CD4-positive, alpha-beta T cell (primary cell): ENCODE data around the gene FRMD3. TPM values are rescaled to one million over a fixed set of nuclear protein-coding genes. Genes with fewer than 3 reads are reported as not detected.

ENCODE experiments used
- ATAC-seq: fragments of 200-7000 bp; cut with Tn5 transposase; one replicate; pipeline ENCODE4 v1.10.0; 2022; ENCODE audit warnings: mild to moderate bottlenecking; ENCODE audit not compliant: poor library complexity
- CTCF ChIA-PET: fragments of 350-600 bp; sonication (Branson Sonifier 250); formaldehyde crosslinking; loops from one replicate; lab custom pipeline; 2021; ENCODE audit warnings: antibody characterized with exemption, inconsistent platforms; lab: Charles Lee
- POLR2A ChIA-PET: fragments of 350-600 bp; sonication (Branson Sonifier 250); formaldehyde crosslinking; loops from one replicate; lab custom pipeline; 2021; ENCODE audit warnings: antibody characterized with exemption, inconsistent platforms; lab: Charles Lee
- DNase-seq, 14 experiments: peaks; one replicate each; pipeline ENCODE4 v3.0.0-alpha.2; 2013 to 2020; ENCODE audit warnings: mixed read lengths in 2 of 14
- H3K27ac ChIP-seq, 2 donors: one replicate each; pipeline versions ENCODE4 v1.5.1 to v1.7.0; 2013; ENCODE audit warnings: low read length in 2 of 2, low read depth in 1 of 2, mild to moderate bottlenecking in 1 of 2
- H3K27me3 ChIP-seq, 2 experiments: 1 replicate in 1 of 2; 2 replicates in 1 of 2; pipeline versions ENCODE4 v1.6.1 to v1.7.0; 2013; ENCODE audit warnings: low read length in 2 of 2, control low read depth in 1 of 2, mild to moderate bottlenecking in 1 of 2, moderate library complexity in 1 of 2; ENCODE audit not compliant: insufficient read depth in 2 of 2, control insufficient read depth in 1 of 2
- H3K36me3 ChIP-seq: one replicate; pipeline ENCODE4 v1.6.1; 2013; ENCODE audit warnings: low read length, control low read depth; ENCODE audit not compliant: insufficient read depth
- H3K4me1 ChIP-seq: one replicate; pipeline ENCODE4 v1.6.1; 2013; ENCODE audit warnings: low read length, control low read depth; ENCODE audit not compliant: insufficient read depth
- H3K4me3 ChIP-seq: one replicate; pipeline ENCODE4 v1.5.1; 2013; ENCODE audit warnings: mild to moderate bottlenecking, low read length, moderate library complexity
- H3K9me3 ChIP-seq, 2 experiments: 1 replicate in 1 of 2; 2 replicates in 1 of 2; pipeline versions ENCODE4 v1.6.1 to v1.7.0; 2013; ENCODE audit warnings: low read length in 2 of 2, mild to moderate bottlenecking in 2 of 2, control low read depth in 1 of 2, moderate library complexity in 1 of 2; ENCODE audit not compliant: control insufficient read depth in 1 of 2, insufficient read depth in 1 of 2
- H3K27ac Mint-ChIP-seq: one replicate; pipeline ENCODE4 v1.8.0; 2020; ENCODE audit warnings: mixed read lengths
- H3K27me3 Mint-ChIP-seq: one replicate; pipeline ENCODE4 v1.8.0; 2021; ENCODE audit warnings: mixed read lengths
- H3K36me3 Mint-ChIP-seq: one replicate; pipeline ENCODE4 v1.8.0; 2021; ENCODE audit warnings: low read depth, mixed read lengths
- H3K4me1 Mint-ChIP-seq: one replicate; pipeline ENCODE4 v1.8.0; 2021; ENCODE audit warnings: low read depth, mixed read lengths
- H3K4me3 Mint-ChIP-seq: one replicate; pipeline ENCODE4 v1.8.0; 2020; ENCODE audit warnings: mild to moderate bottlenecking, mixed read lengths
- H3K9me3 Mint-ChIP-seq: one replicate; pipeline ENCODE4 v1.8.0; 2020; ENCODE audit warnings: mixed read lengths
- intact Hi-C, 2 experiments: fragments of 100-400 bp; cut with DNase I in 1 of 2; cut with micrococcal nuclease in 1 of 2; formaldehyde crosslinking; loops; one replicate each; pipeline versions ENCODE4 v1.15.1 to v1.9.0; 2023 to 2025; cut with DNase I, micrococcal nuclease
- total RNA-seq, 174 experiments: library from RNA in 2 of 174; stranded (reverse) in 2 of 174; gene quantifications; one replicate each; pipeline ENCODE4 v1.2.3 and lab custom pipeline; 2021 to 2026
- TF ChIP-seq, protein P1 (sequence below): fragments of 200-600 bp; IDR thresholded peaks from one replicate; pipeline ENCODE4 v1.8.0; 2022; ENCODE audit warnings: antibody characterized with exemption, mild to moderate bottlenecking

Gene FRMD3
- total RNA-seq, 2 experiments from 2014 or later: 0.53 to 1.0 TPM

DNA sequence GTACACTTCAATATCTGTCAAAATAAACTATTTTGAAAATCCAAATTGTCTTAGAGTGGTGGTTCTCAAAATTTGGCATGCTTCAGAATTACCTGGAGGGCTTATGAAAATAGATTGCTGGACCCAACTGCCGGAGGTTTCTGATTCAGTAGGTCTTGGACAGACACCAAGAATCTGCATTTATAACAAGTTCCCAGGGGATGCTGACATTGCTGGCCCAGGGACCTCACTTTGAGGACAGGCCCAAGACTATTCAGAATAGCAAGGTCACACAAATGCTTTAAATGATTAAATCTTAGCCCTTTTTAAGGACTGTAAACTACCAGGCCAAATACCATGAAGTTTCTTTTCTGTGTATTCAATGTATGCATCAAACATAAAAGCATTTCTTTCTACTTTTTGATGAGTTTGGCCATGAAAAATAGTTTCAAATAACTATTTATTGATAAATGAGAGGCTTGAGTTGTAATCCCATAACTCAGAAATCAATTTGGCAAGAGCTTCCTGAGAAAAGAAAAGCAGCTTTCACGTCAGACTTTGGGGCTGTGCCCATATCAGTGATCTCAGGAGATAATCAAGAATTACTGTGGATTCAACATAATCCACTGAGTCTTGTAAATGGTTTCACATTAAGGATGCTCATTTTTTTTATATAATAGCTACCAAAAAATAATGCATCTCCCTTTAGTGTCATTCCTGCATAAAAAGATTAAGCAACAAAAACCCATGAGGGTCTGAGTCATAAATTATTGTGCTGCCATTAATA is 191.4 kb downstream of the FRMD3 start:
- H3K36me3 Mint-ChIP-seq: no peaks in the 10 kb centered on the region
- Histone ChIP-seq H3K9me3 (no peaks in the 10 kb centered on the region), H3K4me1 (no peaks in the 10 kb centered on the region), H3K27ac (no peak overlapping the region), H3K4me3 (no peak overlapping the region), H3K27me3 (no peaks in the 10 kb centered on the region), H3K36me3 (no peaks in the 10 kb centered on the region)
- CTCF ChIA-PET: no interaction called here
- H3K4me3 Mint-ChIP-seq: no peak overlapping the region
- H3K4me1 Mint-ChIP-seq: no peaks in the 10 kb centered on the region
- no peak overlapping the region for H3K27ac Mint-ChIP-seq
- no peak for ATAC-seq
- intact Hi-C loops: no loop called here
- H3K9me3 Mint-ChIP-seq: no peaks in the 10 kb centered on the region
- POLR2A ChIA-PET: no interaction called here
- no peak for DNase-seq
- no peaks in the 10 kb centered on the region for H3K27me3 Mint-ChIP-seq
- TF ChIP-seq, protein P1, sequence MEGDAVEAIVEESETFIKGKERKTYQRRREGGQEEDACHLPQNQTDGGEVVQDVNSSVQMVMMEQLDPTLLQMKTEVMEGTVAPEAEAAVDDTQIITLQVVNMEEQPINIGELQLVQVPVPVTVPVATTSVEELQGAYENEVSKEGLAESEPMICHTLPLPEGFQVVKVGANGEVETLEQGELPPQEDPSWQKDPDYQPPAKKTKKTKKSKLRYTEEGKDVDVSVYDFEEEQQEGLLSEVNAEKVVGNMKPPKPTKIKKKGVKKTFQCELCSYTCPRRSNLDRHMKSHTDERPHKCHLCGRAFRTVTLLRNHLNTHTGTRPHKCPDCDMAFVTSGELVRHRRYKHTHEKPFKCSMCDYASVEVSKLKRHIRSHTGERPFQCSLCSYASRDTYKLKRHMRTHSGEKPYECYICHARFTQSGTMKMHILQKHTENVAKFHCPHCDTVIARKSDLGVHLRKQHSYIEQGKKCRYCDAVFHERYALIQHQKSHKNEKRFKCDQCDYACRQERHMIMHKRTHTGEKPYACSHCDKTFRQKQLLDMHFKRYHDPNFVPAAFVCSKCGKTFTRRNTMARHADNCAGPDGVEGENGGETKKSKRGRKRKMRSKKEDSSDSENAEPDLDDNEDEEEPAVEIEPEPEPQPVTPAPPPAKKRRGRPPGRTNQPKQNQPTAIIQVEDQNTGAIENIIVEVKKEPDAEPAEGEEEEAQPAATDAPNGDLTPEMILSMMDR: no peak

DNA sequence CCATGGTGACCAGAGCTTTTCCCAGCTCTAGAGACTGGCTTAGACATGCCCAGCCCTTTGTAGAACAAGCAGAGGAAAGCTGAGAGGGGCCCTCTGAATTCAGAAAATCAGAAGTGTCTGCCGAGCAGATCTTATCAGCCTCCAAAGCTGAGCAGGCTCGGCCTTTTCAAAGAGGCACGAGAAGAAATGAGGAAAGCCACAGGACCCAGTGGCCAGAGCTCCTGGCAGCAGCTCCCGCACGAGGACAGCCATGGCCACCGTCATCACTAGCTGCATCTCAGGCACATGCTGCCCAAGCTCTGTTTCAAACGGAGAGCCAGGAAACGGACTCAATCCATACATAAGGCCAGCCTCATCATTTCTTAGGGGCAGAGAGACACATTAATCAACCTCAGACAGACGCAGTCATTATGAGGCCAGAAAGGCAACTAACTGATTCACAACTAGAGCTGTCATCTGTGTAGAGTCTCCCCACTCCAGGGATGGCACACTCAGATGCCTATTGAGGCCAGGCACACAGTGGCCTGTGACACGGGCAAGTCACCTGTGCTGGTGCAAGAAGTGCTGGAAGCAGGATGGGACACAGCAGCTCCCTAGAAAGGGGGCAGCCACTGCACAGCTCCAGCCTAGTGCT is 194.7 kb downstream of the FRMD3 start:
- Mint-ChIP-seq H3K27ac (no peak overlapping the region), H3K27me3 (no peaks in the 10 kb centered on the region), H3K4me3 (no peak overlapping the region), H3K4me1 (no peaks in the 10 kb centered on the region), H3K9me3 (no peaks in the 10 kb centered on the region), H3K36me3 (no peaks in the 10 kb centered on the region)
- TF ChIP-seq, protein P1: no peak
- no peak overlapping the region for H3K27ac ChIP-seq
- H3K4me1 ChIP-seq: no peaks in the 10 kb centered on the region
- H3K4me3 ChIP-seq: no peak overlapping the region
- no peak for ATAC-seq
- ChIA-PET CTCF (interaction anchor here (1.3 kb wide), 1 partner anchor 9 kb away, joined by 6 read pairs; no protein-coding TSS in a partner anchor), POLR2A (no interaction called here)
- no peaks in the 10 kb centered on the region for H3K36me3 ChIP-seq
- H3K9me3 ChIP-seq: no peaks in the 10 kb centered on the region
- intact Hi-C loops: no loop called here
- no peaks in the 10 kb centered on the region for H3K27me3 ChIP-seq
- DNase-seq: no peak

DNA sequence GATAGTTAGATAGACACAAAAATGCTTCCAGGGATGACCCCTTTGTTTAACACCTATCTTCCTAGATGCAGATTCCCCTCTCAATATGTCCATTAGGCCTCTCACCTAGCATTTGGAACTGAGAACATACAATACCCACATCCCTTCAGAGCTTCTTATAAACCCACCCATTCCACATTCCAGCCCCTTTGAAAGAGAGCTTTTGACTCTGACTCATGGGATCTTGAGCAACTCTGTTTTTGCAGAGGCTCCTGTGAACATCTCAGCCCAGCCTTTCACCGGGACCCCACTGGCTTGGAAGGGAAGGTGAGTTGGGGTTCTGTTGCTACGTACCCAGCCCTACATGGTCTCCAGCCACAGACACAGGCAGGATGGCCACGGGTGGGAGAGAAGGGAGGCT is 195.5 kb downstream of the FRMD3 start:
- Histone ChIP-seq H3K4me1 (no peaks in the 10 kb centered on the region), H3K27ac (no peak overlapping the region), H3K9me3 (no peaks in the 10 kb centered on the region), H3K4me3 (no peak overlapping the region), H3K36me3 (no peaks in the 10 kb centered on the region), H3K27me3 (no peaks in the 10 kb centered on the region)
- H3K27me3 Mint-ChIP-seq: no peaks in the 10 kb centered on the region
- DNase-seq (no peak), ATAC-seq (no peak)
- no peaks in the 10 kb centered on the region for H3K9me3 Mint-ChIP-seq
- TF ChIP-seq, protein P1: no peak
- no peak overlapping the region for H3K4me3 Mint-ChIP-seq
- ChIA-PET POLR2A (no interaction called here), CTCF (interaction anchor here (1.3 kb wide), 1 partner anchor 8 kb away, joined by 6 read pairs; no protein-coding TSS in a partner anchor)
- H3K36me3 Mint-ChIP-seq: no peaks in the 10 kb centered on the region
- H3K4me1 Mint-ChIP-seq: no peaks in the 10 kb centered on the region
- no peak overlapping the region for H3K27ac Mint-ChIP-seq
- intact Hi-C loops: no loop called here
